Endodermal cell (in vitro differentiated cells): ENCODE measurements around the gene TOB1. TPM values are rescaled to one million over a fixed set of nuclear protein-coding genes. Genes with fewer than 3 reads are reported as not detected.

Source experiments
- DNase-seq: peaks from one replicate; pipeline ENCODE4 v3.0.0-alpha.2; 2017
- H3K27ac ChIP-seq: 2 replicates; pipeline ENCODE4 v1.5.1; 2013; ENCODE audit warnings: mild to moderate bottlenecking, low read depth, low read length, moderate library complexity
- H3K27me3 ChIP-seq: 2 replicates; pipeline ENCODE4 v1.6.1; 2013; ENCODE audit warnings: mild to moderate bottlenecking, low read length, moderate library complexity; ENCODE audit not compliant: insufficient read depth, control insufficient read depth, poor library complexity, severe bottlenecking
- H3K36me3 ChIP-seq: 2 replicates; pipeline ENCODE4 v1.7.0; 2013; ENCODE audit warnings: mild to moderate bottlenecking, low read length, moderate library complexity; ENCODE audit not compliant: control insufficient read depth, insufficient read depth
- H3K4me1 ChIP-seq: one replicate; pipeline ENCODE4 v1.7.0; 2013; ENCODE audit warnings: low read length; ENCODE audit not compliant: control insufficient read depth, insufficient read depth
- H3K4me3 ChIP-seq: 2 replicates; pipeline ENCODE4 v1.5.1; 2013; ENCODE audit warnings: mild to moderate bottlenecking, low read length, moderate library complexity
- H3K9ac ChIP-seq: 2 replicates; pipeline ENCODE4 v1.6.1; 2013; ENCODE audit warnings: mild to moderate bottlenecking, low read length, moderate library complexity; ENCODE audit not compliant: poor library complexity, severe bottlenecking; ENCODE audit errors: extremely low read depth
- H3K9me3 ChIP-seq: 2 replicates; pipeline ENCODE4 v1.6.1; 2013; ENCODE audit warnings: mild to moderate bottlenecking, low read length, moderate library complexity; ENCODE audit not compliant: control insufficient read depth
- H3K27ac Mint-ChIP-seq: 2 replicates; pipeline ENCODE4 v1.8.0; 2020; ENCODE audit warnings: mixed read lengths
- H3K27me3 Mint-ChIP-seq: 2 replicates; pipeline ENCODE4 v1.8.0; 2021; ENCODE audit warnings: mild to moderate bottlenecking, mixed read lengths; ENCODE audit not compliant: insufficient read depth
- H3K36me3 Mint-ChIP-seq: 2 replicates; pipeline ENCODE4 v1.8.0; 2020; ENCODE audit warnings: low read depth, mixed read lengths
- H3K4me1 Mint-ChIP-seq: 2 replicates; pipeline ENCODE4 v1.8.0; 2020; ENCODE audit warnings: mixed read lengths
- H3K4me3 Mint-ChIP-seq: 2 replicates; pipeline ENCODE4 v1.8.0; 2020; ENCODE audit warnings: mild to moderate bottlenecking, moderate library complexity, mixed read lengths
- H3K9me3 Mint-ChIP-seq: 2 replicates; pipeline ENCODE4 v1.8.0; 2020; ENCODE audit warnings: mild to moderate bottlenecking, mixed read lengths
- CTCF ChIP-seq: fragments of 200-600 bp; sonication (generic); conservative IDR thresholded peaks from 2 replicates; pipeline ENCODE4 v1.5.0; 2021; ENCODE audit warnings: antibody characterized with exemption, mild to moderate bottlenecking
- total RNA-seq, 2 donors: library from RNA; stranded (reverse); fragmentation: NEBNext Ultra II Directional in 1 of 2; extraction: Animal tissue kit (Norgen Biotek cat#: 25700) in 1 of 2; gene quantifications; 2 replicates in 1 of 2; 3 replicates in 1 of 2; pipeline ENCODE4 v1.2.1, GENCODE V29; 2021

The TOB1 gene
- total RNA-seq, 2 donors from 2014 or later = 35.5 to 36.3 TPM

- no peak for DNase-seq
- peaks cover 2% of the 10 kb centered on the region for H3K27me3 Mint-ChIP-seq
- H3K36me3 Mint-ChIP-seq = no peaks in the 10 kb centered on the region
- Histone ChIP-seq H3K27me3 (no peaks in the 10 kb centered on the region), H3K4me3 (no peak overlapping the region), H3K9ac (no peak overlapping the region), H3K4me1 (no peaks in the 10 kb centered on the region), H3K9me3 (no peaks in the 10 kb centered on the region), H3K36me3 (no peaks in the 10 kb centered on the region), H3K27ac (no peak overlapping the region)
- H3K4me3 Mint-ChIP-seq = no peak overlapping the region
- no peak for TF ChIP-seq CTCF
- no peaks in the 10 kb centered on the region for H3K4me1 Mint-ChIP-seq
- H3K9me3 Mint-ChIP-seq = no peaks in the 10 kb centered on the region
- no peak overlapping the region for H3K27ac Mint-ChIP-seq
These were observed 52.6 kb downstream of the TOB1 start for GRCh38 chr17:50813583-50813982.

Other genes with a start within 250 kb of the TOB1 start
- under 1 TPM; 0.22 to 0.91 TPM for gene ABCC3, start 231.5 kb downstream of the TOB1 start, total RNA-seq
- 10 to 100 TPM; 44.9 to 60.3 TPM for gene ANKRD40, start 158.4 kb downstream of the TOB1 start, total RNA-seq
- 100 to 1,000 TPM; 122 to 169 TPM for gene LUC7L3, start 146.8 kb downstream of the TOB1 start, total RNA-seq
- not detected for gene ANKRD40CL, start 98.8 kb downstream of the TOB1 start, total RNA-seq
- gene WFIKKN2, start 30.8 kb downstream of the TOB1 start, total RNA-seq = under 1 TPM; 0.29 to 0.35 TPM